ENCODE data around the gene WNT10A. TPM values are rescaled to one million over a fixed set of nuclear protein-coding genes. Genes with fewer than 3 reads are reported as not detected.

Gene WNT10A
- total and polyA plus RNA-seq, 9 of the 15 experiments (the other 6 are each of a cell fraction or from before 2014, with no cell fraction given): not detected

- TF ChIP-seq RNF219 (CRISPR knock-in tag; IDR thresholded peaks at IDR 0.05) (no peak), HNRNPUL1 (IDR thresholded peaks at IDR 0.05; ENCODE audit: low read length) (no peak), CBX1 (IDR thresholded peaks at IDR 0.05; ENCODE audit: low read depth) (no peak), E2F8 (IDR thresholded peaks at IDR 0.05; ENCODE audit: low read depth, partially characterized antibody) (no peak), XRCC5 (IDR thresholded peaks at IDR 0.05; ENCODE audit: low read depth, low read length) (no peak), PPARD (CRISPR knock-in tag; IDR thresholded peaks at IDR 0.05) (no peak), TCF7L2 (IDR thresholded peaks at IDR 0.05; ENCODE audit: low read depth, low read length) (no peak), TFE3 (CRISPR knock-in tag; IDR thresholded peaks at IDR 0.05) (no peak)
These were observed 12.9 kb downstream of the WNT10A start (continued) for GRCh38 chr2:218893349-218894150.

All from K562 (cell line).